HG03520 (cell line): ENCODE results near the gene VASP.
A peak's percentile ranks its signal among the peaks of the same experiment; 100 is the strongest.

ENCODE experiments used
- ATAC-seq: cut with Tn5 transposase; IDR thresholded peaks from one replicate; pipeline ENCODE4 v1.9.1; 2021; ENCODE audit warnings: mild to moderate bottlenecking, moderate library complexity; ENCODE audit not compliant: unreplicated experiment

The VASP gene

GRCh38 chr19:45473682-45474605, 33.3 kb upstream of the VASP start:
- no peak for ATAC-seq

GRCh38 chr19:45474606-45475521, 32.4 kb upstream of the VASP start:
- no peak for ATAC-seq

GRCh38 chr19:45475537-45476291, 31.6 kb upstream of the VASP start:
- ATAC-seq, result no peak

- ATAC-seq, result no peak
Observed at GRCh38 chr19:45476304-45476703, 31.0 kb upstream of the VASP start.

GRCh38 chr19:45477186-45477585, 30.1 kb upstream of the VASP start:
- ATAC-seq, result no peak

- ATAC-seq, result no peak
Observed at GRCh38 chr19:45477713-45478453, 29.4 kb upstream of the VASP start.

- ATAC-seq, result peak; percentile 72
Observed at GRCh38 chr19:45478454-45479238, 28.6 kb upstream of the VASP start.

- ATAC-seq, result no peak
Observed at GRCh38 chr19:45483033-45483432, 24.2 kb upstream of the VASP start.

GRCh38 chr19:45484273-45484945, 22.9 kb upstream of the VASP start:
- ATAC-seq, result no peak

- peak; percentile 91 for ATAC-seq
Observed at GRCh38 chr19:45485305-45486077, 21.8 kb upstream of the VASP start.

GRCh38 chr19:45488708-45489107, 18.6 kb upstream of the VASP start:
- no peak for ATAC-seq

GRCh38 chr19:45489216-45489855, 17.9 kb upstream of the VASP start:
- no peak for ATAC-seq

GRCh38 chr19:45492137-45492626, 15.1 kb upstream of the VASP start:
- no peak for ATAC-seq

- no peak for ATAC-seq
Observed at GRCh38 chr19:45492627-45493470, 14.4 kb upstream of the VASP start.

- no peak for ATAC-seq
Observed at GRCh38 chr19:45494261-45494916, 12.9 kb upstream of the VASP start.

GRCh38 chr19:45495178-45495577, 12.1 kb upstream of the VASP start:
- ATAC-seq, result no peak
